Activated CD8-positive, alpha-beta memory T cell treated with anti-CD3 and anti-CD28 coated beads for 1 hour (primary cell): Measurements from ENCODE around the gene CARD11.

Experiments used
- DNase-seq, 2 donors: peaks; one replicate each; pipeline ENCODE4 v3.0.0-alpha.2; 2020; ENCODE audit warnings: low read depth in 1 of 2; ENCODE audit errors: extremely low read depth in 1 of 2

The CARD11 gene

DNA sequence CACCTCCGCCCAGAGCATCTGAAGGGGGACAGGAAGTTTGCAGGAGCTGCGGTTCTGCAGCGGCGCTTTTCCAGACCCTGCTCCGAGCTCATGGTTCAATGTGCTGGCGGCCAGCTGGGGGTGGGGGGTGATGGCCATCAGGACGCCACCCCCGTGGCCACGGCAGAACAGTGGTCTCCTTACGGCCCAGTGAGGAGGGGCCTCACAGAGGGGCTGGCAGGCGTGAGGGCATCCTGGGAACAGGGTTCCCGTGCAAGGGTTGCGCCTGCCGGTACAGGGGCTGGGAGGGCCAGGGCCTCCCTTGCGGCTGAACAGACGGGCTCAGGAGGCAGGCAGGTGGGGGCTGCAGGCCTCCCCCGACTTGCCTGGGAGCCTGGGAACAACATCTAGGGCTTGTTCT, 160.6 kb downstream of the CARD11 start:
- no peak for DNase-seq

DNA sequence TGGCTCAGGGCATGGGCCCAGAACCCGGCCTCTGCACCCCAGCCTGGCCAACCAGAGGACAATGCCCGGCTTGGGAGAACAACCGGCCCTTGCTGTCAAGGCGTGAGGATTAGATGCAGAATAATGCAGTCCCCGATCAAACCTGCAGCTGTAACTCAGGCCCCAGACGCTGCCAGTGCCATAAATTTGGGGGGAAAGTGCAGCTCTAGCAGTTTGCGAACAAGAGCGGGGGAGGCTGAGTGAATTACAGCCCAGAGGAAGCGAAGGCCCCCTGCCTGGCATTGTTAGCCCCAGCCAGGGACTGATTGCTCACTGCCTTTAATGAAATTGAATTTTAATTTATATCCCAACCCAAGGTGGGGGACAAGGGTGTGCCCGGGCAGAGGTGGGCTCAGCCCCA, 161.6 kb downstream of the CARD11 start:
- no peak for DNase-seq

DNA sequence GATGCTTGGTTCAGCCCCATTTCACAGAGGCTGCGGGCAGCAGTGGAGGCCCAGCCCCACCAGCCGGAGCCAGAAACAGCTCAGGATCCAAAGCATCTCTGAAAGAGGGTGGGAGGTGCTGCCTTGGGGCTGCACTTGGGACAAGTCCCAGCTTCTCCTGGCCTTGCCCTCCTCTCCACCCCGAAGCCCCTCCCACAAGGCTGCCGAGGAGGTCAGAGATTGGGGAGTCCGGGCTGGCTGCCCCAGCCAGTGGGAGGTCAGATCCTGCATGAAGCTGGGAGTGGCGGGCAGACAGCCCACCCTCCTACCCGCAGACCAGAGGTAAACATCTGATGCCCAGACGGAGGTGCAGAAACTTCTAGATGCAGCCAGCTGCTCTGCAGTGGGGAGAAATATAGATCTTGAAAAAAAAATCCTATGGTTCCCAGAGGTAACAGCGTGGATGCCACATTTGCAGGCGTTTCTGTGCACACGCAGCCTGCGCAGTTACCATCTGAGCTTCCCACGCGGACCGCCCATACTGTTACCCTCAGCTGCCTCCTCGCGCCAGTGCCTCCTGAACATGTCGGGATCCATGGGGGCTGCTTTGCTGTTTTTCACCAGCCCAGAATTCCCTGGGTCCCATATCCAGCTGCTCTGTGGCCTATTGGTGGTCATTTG, 162.7 kb downstream of the CARD11 start:
- no peak for DNase-seq

DNA sequence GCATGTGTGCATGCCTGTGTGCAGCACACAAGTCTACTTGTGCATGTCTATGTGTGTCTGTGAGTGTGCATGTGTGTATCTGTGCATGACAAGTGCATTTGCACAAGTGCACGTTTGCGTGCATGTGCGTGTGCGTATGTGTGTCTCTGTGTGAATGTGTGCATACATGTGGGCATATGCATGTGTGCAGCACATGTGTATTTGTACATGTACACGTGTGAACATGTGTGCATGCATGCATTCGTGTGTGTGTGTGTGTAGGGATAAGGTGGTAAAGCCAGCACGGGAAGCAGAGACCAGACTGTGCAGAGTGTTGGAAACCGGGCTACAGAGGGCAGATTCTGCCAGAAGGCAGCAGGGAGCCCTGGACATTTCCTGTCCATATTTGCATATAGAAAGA, 163.6 kb downstream of the CARD11 start:
- DNase-seq: no peak

DNA sequence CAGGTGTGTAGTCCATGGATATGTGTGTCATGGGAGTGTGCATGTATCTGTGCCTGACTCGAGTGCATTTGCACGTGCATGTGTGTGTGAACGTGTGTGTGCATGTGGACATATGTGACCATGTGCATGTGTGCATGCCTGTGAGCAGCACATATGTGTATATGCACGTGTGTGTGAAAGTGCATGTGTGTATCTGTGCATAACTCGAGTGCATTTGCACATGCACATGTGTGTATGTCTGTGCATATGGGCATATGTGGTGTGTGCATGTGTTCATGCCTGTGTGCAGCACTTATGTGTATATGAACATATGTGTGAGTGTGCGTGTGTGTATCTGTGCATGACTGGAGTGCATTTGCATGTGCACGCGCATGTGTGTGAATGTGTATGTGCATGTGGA, 164.3 kb downstream of the CARD11 start:
- no peak for DNase-seq

DNA sequence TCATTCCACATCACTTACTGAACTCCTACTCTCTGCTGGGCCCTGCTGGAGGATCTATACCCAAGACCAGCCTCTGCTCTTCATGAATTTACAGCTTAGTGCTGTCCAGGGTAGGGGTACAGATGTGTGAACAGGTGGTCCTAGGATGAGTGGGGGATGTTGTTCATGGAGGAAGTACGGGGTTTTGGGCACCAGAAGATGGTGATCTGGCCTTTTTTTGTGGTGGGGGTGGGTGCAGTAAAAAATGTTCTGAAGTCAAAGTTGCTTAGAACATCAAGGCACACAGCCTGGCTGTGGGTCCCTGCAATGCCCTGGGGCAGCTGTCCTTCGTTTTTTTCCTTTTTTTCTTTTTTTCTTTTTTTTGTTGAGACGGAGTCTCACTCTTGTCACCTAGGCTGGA, 165.4 kb downstream of the CARD11 start:
- DNase-seq: no peak

DNA sequence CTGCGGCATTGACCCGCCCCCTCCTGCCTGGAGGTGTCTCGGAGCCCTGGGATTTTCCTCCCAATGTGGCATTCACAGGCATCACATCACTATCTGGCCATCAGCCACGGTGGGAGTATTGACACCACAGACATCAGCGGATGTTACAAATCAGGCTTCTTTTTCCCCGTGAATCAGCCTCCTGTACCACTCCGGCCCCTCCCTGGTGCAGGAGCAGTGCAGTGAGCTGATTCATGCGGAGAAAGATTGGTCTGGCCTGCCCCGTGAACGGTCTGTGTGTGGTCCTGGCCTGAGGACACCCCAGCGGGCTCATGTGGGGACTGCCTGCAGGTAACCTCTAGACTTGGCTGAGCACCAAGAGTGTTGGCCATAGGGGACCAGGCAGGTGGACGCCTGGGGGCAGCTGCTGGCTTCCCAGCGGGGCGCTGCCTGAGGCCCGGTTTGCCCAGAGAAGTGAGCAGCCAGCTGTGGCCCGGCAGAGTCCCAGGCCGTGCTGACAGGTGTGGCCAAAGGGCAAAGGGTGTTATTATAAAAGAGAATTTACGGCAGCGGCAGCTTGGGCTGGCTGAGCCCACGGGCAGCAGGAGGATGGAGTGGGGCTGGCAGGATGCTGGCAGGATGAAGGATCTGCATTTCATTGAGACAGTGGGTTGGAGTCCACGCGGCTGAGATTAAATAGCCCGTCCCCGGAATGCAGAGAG, 167.5 kb downstream of the CARD11 start:
- DNase-seq: no peak

DNA sequence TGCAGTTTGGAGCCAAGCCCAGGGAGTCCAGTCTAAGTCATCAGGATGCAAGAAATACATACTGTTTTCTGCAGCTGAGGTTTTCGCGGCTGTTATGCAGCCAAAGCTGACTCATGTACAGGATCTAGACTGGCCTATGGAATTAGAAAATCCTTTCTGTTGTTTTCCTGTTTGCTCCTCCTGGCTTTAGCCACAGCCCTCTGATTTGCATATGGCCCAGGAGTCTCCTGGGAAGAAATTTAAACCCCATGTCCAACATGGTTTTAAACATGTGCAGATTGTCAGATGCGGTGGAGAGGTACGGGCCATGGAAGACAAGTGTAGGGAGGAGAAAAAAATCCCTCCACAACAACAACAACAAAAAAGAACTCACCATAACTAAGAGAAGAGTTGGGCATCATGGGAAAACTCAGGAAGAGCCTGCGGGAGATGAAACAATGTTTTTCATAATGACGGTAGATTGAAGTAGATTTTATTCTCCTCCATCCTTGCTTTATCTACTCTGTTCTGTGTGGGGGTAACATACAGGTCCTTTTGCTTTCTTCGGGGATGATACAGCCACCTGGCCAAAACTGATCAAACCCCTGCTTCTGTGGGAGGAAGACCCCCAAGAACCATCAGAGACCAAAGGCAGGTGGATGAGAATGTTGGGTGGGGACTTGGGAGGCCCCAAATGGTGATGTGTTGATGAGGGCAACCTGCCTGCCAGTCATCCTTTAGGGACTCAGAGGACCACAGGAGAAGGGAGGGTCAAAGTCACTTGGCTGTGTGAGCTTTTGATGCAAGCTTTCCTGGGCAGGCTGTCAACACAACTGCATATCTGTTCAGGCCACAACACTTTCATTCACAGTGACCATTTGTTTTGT, 169.7 kb downstream of the CARD11 start:
- no peak for DNase-seq

DNA sequence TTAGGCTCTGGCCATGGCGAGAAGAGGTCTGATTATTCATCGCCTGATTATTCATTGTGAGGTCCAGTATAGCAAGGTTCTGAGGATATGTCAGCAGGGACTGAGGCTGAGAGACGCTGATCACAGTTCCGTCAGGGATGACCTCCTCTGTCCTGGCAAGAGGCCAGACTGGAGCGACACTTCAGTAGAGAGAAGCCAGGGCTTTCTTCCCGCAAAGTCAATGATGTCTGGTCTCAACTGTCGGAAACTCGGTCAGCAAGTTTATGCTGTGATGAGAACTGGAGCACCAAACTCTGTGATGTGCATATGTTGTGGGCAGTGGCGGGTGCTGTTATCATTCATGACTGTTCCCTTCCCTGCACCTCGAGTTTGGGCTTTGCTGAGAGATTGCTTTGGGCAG, 170.5 kb downstream of the CARD11 start:
- no peak for DNase-seq

DNA sequence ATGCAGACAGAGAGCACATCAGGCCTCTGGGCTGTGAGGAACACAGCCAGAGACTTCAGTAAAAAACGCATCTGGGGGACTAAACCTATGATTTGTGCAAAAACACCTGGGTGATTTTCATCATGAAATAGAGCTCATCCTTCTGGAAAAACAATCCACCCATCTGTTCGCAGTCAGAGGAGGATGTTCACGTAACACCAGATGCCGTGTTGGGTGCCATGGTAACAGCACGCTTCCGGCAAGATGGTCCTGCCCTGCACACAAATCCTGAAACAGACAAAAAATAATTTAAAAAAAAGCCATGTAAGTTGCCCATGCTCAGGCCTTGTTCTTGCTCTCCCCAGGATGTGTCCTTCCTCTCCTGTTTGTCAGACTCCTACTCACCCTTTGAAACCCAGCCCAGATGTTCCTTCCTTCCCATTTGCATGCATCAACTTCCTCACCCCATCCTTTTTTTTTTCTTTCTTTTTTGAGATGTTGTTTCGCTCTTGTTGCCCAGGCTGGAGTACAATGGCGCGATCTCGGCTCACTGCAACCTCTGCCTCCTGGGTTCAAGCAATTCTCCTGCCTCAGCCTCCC, 171.3 kb downstream of the CARD11 start:
- DNase-seq: no peak

DNA sequence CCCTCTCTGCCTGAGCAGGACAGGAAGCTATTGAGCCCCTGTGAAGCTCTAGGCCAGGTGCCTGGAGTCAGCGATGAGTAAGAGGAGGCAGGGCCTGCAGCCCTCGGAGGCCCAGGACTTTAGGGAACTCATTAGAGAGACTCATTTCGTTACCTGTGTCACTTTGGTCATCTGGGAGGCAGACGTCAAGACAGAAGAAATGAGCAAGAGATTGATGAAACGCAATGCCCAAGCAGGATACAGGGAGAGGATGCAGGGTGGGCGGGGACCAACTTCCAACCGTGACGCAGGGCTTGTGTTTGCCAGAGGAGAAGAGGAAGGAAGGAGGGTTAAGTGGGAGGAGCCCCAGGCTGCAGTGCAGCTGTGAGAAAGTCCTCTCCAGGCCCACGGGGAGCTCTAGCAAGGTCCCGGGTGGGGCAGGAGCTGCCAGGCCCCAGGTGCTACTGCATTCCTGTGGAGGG, 173.2 kb downstream of the CARD11 start:
- DNase-seq: no peak

DNA sequence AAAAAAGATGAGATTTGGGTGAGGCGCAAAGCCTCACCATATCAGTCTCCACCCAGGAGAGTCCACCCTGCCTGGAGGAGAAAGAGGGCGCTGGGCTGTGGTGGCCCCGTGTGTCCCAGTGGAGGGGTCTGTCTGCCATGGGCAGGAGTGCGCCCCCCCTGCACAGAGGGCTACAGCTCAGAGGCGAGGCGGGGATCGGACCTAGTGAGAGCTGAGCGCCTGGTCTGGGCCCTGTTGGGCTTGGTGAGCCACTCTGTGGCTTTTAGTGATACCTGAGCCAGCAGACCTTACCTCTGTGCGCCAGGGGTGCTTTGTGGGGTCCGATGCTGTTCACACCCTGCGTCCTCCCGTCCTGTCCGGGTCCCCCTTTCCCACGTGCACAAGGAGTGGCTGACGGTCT, 173.7 kb downstream of the CARD11 start:
- DNase-seq: no peak

DNA sequence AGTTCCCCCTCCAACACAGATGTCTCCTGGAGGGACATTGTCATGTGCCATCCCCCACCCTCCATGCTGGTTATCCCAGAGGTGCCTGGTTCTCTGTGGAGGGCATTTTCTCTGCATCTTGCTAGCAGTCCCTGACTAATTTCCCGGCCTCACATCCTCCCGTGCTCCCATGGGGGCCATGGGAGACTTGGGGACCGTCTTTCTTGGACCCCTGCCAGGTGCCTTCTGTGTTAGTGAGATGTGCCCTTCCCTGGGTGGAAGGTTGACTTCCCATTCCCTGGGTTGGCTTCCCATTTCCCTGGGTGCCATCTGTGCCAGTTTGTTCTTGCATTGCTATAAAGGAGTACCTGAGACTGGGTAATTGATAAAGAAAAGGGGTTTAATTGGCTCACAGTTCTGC, 177.1 kb downstream of the CARD11 start:
- DNase-seq: no peak

DNA sequence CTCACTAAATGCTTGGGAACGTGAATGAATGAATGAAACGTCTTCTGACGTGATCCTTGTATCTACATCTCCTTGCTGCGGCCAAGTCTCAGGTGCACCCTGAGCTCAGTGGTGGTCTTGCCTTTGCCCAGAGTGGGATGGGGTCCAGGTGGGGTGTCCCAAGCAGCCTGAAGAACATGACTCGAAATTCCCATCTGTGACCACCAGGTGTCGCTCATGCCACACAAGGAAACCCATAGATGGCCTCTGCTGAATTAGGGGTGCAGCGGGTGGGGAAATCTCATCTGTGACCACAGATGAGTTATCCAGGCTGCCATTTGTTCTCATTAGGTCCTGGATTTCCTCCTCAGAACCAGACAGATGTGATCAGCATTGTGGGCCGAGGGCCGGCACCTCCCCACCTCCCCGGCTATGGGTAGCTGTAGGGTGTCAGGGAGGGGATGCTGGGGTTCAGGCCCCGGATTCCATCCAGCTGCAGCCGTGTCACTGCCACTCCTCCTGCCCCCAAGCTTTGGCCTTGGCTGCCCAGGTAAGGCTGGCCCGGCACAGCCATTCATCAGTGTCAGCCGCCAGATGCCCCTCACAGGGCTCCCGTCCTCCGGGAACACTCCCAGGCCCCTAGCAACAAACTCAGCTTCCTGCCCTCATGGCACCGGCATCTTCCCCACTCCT, 178.5 kb downstream of the CARD11 start:
- peak; percentile 32 to 54 for DNase-seq

DNA sequence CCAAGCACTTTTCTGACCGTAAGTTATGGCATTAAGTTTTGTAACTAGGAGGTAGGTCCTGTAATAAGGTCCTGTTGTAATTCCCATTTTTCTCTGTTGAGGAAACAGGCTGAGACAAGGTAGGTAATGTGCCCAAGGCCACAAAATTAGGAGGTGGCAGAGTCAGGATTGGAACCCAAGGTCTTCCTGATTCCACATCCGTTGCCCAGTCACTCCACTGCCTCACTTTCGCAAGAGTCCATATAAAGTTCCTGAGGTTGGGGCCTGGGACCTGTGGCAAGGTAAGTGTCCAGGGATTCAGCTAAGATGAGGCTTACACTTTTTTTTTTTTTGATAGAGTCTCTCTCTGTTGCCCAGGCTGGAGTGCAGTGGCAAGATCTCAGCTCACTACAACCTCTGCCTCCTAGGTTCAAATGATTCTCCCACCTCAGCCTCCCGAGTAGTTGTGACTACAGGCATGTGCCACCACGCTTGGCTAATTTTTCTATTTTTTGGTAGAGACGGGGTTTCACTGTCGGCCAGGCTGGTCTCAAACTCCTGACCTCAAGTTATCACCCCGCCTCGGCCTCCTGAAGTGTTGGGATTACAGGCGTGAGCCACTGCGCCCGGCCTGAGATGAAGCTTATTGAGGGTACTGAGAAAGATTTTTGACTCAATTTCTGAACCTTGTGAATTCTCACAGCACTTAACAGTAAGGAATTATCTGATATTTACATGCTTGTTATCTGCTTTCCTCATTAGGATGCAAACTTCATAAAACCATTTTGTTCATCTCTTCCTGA, 179.3 kb downstream of the CARD11 start:
- DNase-seq: no peak

DNA sequence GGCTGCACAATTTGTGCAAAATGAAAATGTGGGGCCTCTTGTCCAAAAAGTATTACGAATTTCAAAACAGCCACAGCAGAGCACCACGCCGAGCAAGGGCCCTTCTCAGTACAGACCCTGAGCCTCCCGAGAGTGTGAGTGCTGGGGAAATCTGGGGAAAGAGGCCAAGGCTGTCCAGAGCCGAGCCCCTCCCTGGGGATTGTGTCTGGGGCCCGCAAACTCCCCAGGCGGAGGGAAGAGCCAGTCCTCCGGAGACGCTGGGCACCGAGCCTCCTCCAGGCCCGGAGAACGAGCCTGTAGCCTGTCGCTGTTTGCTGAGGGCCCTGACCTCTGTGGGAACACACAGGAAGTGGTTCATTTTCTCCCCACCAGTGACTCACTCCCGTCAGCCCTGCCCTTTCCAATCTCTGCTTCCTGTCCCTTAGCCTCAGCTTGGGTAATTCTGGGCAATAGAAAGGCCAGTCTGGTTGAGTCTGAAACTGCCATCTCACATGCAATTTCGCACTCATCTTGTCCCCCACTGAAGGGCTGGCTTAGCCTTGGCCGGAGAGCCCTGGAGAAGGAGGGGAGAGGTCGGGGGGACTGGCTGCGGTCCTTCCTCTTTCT, 180.1 kb downstream of the CARD11 start:
- DNase-seq: peak; percentile 35 to 51

DNA sequence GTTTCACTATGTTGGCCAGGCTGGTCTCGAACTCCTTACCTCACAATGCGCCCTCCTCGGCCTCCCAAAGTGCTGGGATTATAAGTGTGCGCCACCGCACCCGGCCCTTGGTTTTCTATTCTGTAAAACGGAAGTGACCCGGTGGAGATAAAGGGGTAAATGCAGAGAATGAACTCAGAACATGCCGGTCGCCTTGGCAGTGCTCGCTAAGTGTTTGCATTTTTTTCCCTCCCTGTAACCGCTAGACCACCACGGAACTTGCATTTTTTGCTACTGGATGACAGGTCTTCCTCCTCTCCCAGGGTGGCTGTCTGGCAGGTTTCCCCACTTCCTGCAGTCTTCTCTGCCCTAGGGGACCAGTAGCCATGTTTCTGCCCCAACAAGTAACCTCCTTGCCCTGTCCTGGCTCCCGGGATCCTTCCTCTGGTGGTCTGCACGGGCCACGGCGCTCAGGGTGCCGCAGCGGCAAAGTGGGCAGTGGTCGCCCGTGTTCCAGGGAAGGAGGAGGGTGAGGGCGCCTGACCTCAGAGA, 180.8 kb downstream of the CARD11 start:
- DNase-seq: no peak

DNA sequence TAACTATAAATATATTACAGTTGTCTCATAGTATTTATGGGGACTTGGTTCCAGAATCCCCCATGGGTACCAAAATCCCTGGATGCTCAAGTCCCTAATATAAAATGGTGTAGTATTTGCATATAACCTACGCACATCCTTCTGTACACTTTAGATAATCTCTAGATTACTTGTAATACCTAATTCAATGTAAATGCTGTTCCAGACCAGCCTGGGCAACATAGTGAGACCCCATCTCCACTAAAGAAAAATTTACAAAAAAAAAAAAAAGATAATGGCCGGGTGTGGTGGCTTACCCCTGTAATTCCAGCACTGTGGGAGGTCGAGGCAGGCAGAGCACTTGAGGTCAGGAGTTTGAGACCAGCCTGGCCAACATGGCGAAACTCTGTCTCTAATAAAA, 182.2 kb downstream of the CARD11 start:
- DNase-seq: no peak

DNA sequence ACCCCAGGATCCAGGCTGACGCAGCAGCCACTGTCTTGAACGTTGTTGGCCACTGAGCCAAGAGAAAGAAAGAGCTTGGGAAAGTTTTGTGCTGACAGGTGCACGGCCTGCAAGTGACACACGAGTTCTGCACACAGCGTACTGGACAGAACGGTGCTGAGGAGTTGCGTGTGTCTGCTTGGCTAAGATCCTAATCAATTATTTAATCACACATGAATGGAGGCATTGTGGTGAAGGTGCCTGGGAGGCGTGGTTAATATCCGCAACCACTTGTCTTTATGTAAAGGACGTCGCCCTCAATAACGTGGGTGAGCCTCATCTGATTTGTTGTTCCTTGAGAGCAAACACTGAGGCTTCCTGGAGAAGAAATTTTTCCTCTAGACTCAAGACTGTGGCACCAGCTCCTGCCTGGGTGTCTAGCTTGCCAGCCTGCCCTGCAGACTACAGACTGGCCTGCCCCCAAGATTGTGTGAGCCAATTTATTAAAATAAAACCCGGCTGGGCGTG, 183.0 kb downstream of the CARD11 start:
- DNase-seq: no peak
